Mammary microvascular endothelial cell (primary cell): ENCODE measurements around the gene FOXQ1. TPM values are rescaled to one million over a fixed set of nuclear protein-coding genes. Genes with fewer than 3 reads are reported as not detected.

Experiments
- total RNA-seq: library from RNA; depleted of rRNA; stranded (reverse); fragments of >200 nt; gene quantifications from 2 replicates; pipeline ENCODE4 v1.2.3, GENCODE V29; 2015

FOXQ1 gene, protein sequence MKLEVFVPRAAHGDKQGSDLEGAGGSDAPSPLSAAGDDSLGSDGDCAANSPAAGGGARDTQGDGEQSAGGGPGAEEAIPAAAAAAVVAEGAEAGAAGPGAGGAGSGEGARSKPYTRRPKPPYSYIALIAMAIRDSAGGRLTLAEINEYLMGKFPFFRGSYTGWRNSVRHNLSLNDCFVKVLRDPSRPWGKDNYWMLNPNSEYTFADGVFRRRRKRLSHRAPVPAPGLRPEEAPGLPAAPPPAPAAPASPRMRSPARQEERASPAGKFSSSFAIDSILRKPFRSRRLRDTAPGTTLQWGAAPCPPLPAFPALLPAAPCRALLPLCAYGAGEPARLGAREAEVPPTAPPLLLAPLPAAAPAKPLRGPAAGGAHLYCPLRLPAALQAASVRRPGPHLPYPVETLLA
- not detected in 2 replicates for total RNA-seq

DNA sequence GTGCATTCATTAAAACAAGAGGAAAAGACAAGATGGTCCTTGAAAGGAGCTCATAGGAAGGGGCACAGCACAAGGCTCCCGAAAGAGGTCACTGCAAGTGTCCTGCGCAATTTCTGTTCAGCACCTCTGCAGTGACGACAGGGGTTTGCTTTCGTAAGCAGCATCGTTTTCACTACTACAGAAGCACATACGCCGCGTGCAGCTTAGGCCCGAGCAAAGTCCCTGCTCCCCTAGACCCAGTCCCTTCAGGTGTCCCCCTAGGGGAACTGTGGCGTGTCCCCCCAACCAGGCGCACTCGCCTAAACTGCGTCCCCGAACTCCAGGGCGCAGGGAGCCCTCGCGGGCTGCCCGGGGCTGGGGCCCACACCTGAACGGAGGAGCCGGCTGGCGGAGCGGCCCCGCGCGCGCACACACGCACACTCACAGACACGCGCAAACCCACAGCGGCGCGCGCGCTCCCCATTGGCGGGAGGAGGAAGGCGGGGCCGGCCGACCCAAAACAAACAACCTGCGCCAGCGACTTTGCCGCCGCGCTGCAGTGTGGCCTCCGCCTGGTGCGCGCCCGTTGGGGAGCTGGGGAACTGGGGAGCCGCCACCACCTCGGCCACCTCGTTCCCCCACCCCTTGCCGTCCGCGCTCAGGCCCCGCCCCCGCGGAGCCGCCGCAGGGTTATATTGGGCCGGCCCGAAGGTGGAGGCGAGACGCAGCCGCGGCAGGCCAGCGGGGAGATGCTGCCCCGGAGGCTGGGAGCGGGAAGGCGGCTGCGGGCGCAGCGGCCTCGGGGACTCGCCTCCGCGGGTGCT lies at the start of gene FOXQ1:
TSS of gene FOXQ1 (plus strand) at position 699 of the 803 bp plus-strand sequence. CDS start 607 bp downstream, outside the sequence.

Other genes starting within 250 kb of the FOXQ1 start
- gene FOXF2, start 77.5 kb downstream of the FOXQ1 start, total RNA-seq = not detected in 2 replicates